Natural killer cell (primary cell): ENCODE measurements around the gene ARV1. TPM values are rescaled to one million over a fixed set of nuclear protein-coding genes. Genes with fewer than 3 reads are reported as not detected.
A peak's percentile ranks its signal among the peaks of the same experiment; 100 is the strongest.

Source experiments
- ATAC-seq, 3 donors: fragments of 150-1000 bp in 2 of 3; fragments of 200-7000 bp in 1 of 3; cut with Tn5 transposase; 1 replicate in 1 of 3; 2 replicates in 2 of 3; pipeline ENCODE4 v1.10.0; 2021; ENCODE audit warnings: mild to moderate bottlenecking in 2 of 3, moderate library complexity in 2 of 3
- DNase-seq, 2 donors: peaks; one replicate each; pipeline versions ENCODE4 v3.0.0 to v3.0.0-alpha.2; 2013 to 2021; ENCODE audit warnings: mixed read lengths in 1 of 2
- H3K27ac ChIP-seq: one replicate; pipeline ENCODE4 v1.5.1; 2013; ENCODE audit warnings: mild to moderate bottlenecking, low read length
- H3K27me3 ChIP-seq: one replicate; pipeline ENCODE4 v1.6.1; 2013; ENCODE audit warnings: low read length; ENCODE audit not compliant: control insufficient read depth, insufficient read depth
- H3K36me3 ChIP-seq: one replicate; pipeline ENCODE4 v1.6.1; 2013; ENCODE audit warnings: low read length; ENCODE audit not compliant: control insufficient read depth, insufficient read depth
- H3K4me1 ChIP-seq: one replicate; pipeline ENCODE4 v1.6.1; 2013; ENCODE audit warnings: low read length; ENCODE audit not compliant: control insufficient read depth, insufficient read depth
- H3K4me3 ChIP-seq: one replicate; pipeline ENCODE4 v1.5.1; 2013; ENCODE audit warnings: low read length
- H3K9me3 ChIP-seq: one replicate; pipeline ENCODE4 v1.6.1; 2013; ENCODE audit warnings: low read length; ENCODE audit not compliant: control insufficient read depth, insufficient read depth
- H3K27ac Mint-ChIP-seq, 2 donors: one replicate each; pipeline ENCODE4 v1.8.0; 2022; ENCODE audit warnings: mild to moderate bottlenecking in 2 of 2, mixed read lengths in 2 of 2, moderate library complexity in 1 of 2
- H3K27me3 Mint-ChIP-seq, 2 donors: one replicate each; pipeline ENCODE4 v1.8.0; 2022; ENCODE audit warnings: low read depth in 2 of 2, mixed read lengths in 2 of 2
- H3K36me3 Mint-ChIP-seq: one replicate; pipeline ENCODE4 v1.8.0; 2022; ENCODE audit warnings: mixed read lengths
- H3K4me1 Mint-ChIP-seq, 2 donors: one replicate each; pipeline ENCODE4 v1.8.0; 2022; ENCODE audit warnings: mixed read lengths in 2 of 2
- H3K4me3 Mint-ChIP-seq: one replicate; pipeline ENCODE4 v1.8.0; 2022; ENCODE audit warnings: mild to moderate bottlenecking, moderate library complexity, mixed read lengths
- H3K9me3 Mint-ChIP-seq, 2 donors: one replicate each; pipeline ENCODE4 v1.8.0; 2022; ENCODE audit warnings: mixed read lengths in 2 of 2
- CTCF ChIP-seq: fragments of 200-600 bp; IDR thresholded peaks from one replicate; pipeline ENCODE4 v1.8.0; 2022; ENCODE audit warnings: antibody characterized with exemption
- WGBS: methylation state at CpG from one replicate; pipeline ENCODE4 v1.1.7; 2013; ENCODE audit warnings: missing lambda C conversion rate; ENCODE audit not compliant: insufficient coverage; 5-methylcytosine and 5-hydroxymethylcytosine counted together
- intact Hi-C: fragments of 100-400 bp; cut with micrococcal nuclease; formaldehyde crosslinking; loops from one replicate; pipeline ENCODE4 v1.14.2; 2022
- total RNA-seq, 4 donors: library from RNA; stranded (reverse); fragments of 120-200 nt in 1 of 4; gene quantifications; one replicate each; pipeline versions ENCODE4 v1.2.3 to v1.2.4, GENCODE V29; 2013 to 2022

Gene ARV1
- total RNA-seq, 3 donors from 2014 or later (not counting 1 experiment from before 2014, with no cell fraction given), result 7.2 to 7.6 (median 7.3) TPM

- intact Hi-C loops, result no loop called here
- WGBS, result 89% methylated on average over 4 of the region's 5 CpGs
- H3K27me3 ChIP-seq, result no peaks in the 10 kb centered on the region
- H3K4me3 ChIP-seq, result no peak overlapping the region
- H3K9me3 ChIP-seq, result no peaks in the 10 kb centered on the region
- ATAC-seq (no peak), DNase-seq (no peak)
- Mint-ChIP-seq H3K27ac (peak overlapping the region; percentile 1 to 7), H3K9me3 (no peaks in the 10 kb centered on the region), H3K4me1 (peaks cover 16 to 51% of the 10 kb centered on the region in 2 donors), H3K4me3 (no peak overlapping the region), H3K27me3 (no peaks in the 10 kb centered on the region), H3K36me3 (peaks cover 9% of the 10 kb centered on the region)
- peaks cover 63% of the 10 kb centered on the region for H3K36me3 ChIP-seq
- no peaks in the 10 kb centered on the region for H3K4me1 ChIP-seq
- TF ChIP-seq CTCF, result no peak
- H3K27ac ChIP-seq, result no peak overlapping the region
These were observed 42.4 kb upstream of the ARV1 start for GRCh38 chr1:230936475-230936874.

GRCh38 chr1:230937371-230937770 is 41.5 kb upstream of the ARV1 start:
- Mint-ChIP-seq H3K36me3 (peaks cover 9% of the 10 kb centered on the region), H3K27me3 (no peaks in the 10 kb centered on the region), H3K9me3 (no peaks in the 10 kb centered on the region), H3K4me1 (peaks cover 16 to 51% of the 10 kb centered on the region in 2 donors), H3K4me3 (no peak overlapping the region), H3K27ac (peak overlapping the region; percentile 1 to 12)
- 93% methylated on average over 1 of the region's 2 CpGs for WGBS
- Histone ChIP-seq H3K27me3 (no peaks in the 10 kb centered on the region), H3K9me3 (no peaks in the 10 kb centered on the region), H3K27ac (no peak overlapping the region), H3K4me1 (no peaks in the 10 kb centered on the region), H3K4me3 (no peak overlapping the region), H3K36me3 (peaks cover 54% of the 10 kb centered on the region)
- no peak for ATAC-seq
- intact Hi-C loops, result no loop called here
- no peak for DNase-seq
- no peak for TF ChIP-seq CTCF

GRCh38 chr1:230938924-230939368 is 39.9 kb upstream of the ARV1 start:
- ATAC-seq, result no peak

More at GRCh38 chr1:230938924-230939368, 39.9 kb upstream of the ARV1 start:
- peaks cover 54% of the 10 kb centered on the region for H3K36me3 ChIP-seq
- H3K27me3 Mint-ChIP-seq, result no peaks in the 10 kb centered on the region
- intact Hi-C loops, result no loop called here
- H3K4me1 ChIP-seq, result no peaks in the 10 kb centered on the region
- no peak for DNase-seq
- H3K9me3 Mint-ChIP-seq, result no peaks in the 10 kb centered on the region
- H3K4me1 Mint-ChIP-seq, result peaks cover 22 to 50% of the 10 kb centered on the region in 2 donors
- no peaks in the 10 kb centered on the region for H3K27me3 ChIP-seq
- WGBS, result 100% methylated on average over 2 of the region's 2 CpGs
- no peak overlapping the region for H3K4me3 ChIP-seq
- H3K36me3 Mint-ChIP-seq, result peaks cover 9% of the 10 kb centered on the region
- no peaks in the 10 kb centered on the region for H3K9me3 ChIP-seq
- H3K27ac Mint-ChIP-seq, result peak overlapping the region; percentile 12 to 35
- H3K27ac ChIP-seq, result no peak overlapping the region
- TF ChIP-seq CTCF, result no peak
- H3K4me3 Mint-ChIP-seq, result no peak overlapping the region
